Naive B cell (primary cell): Measurements from ENCODE around the gene ATXN7L2. TPM values are rescaled to one million over a fixed set of nuclear protein-coding genes. Genes with fewer than 3 reads are reported as not detected.

Source experiments
- ATAC-seq, 2 donors: fragments of 150-1000 bp; cut with Tn5 transposase; 2 replicates each; pipeline ENCODE4 v1.10.0; 2021; ENCODE audit warnings: low read depth in 2 of 2, mild to moderate bottlenecking in 2 of 2, moderate library complexity in 2 of 2
- DNase-seq: peaks from one replicate; pipeline ENCODE4 v3.0.0; 2022
- H3K27ac Mint-ChIP-seq, 6 donors: one replicate each; pipeline ENCODE4 v1.8.0; 2020 to 2022; ENCODE audit warnings: mild to moderate bottlenecking in 6 of 6, mixed read lengths in 6 of 6, moderate library complexity in 5 of 6, inconsistent platforms in 2 of 6
- H3K27me3 Mint-ChIP-seq, 3 donors: one replicate each; pipeline ENCODE4 v1.8.0; 2021 to 2022; ENCODE audit warnings: mixed read lengths in 3 of 3, mild to moderate bottlenecking in 1 of 3
- H3K36me3 Mint-ChIP-seq, 2 donors: one replicate each; pipeline ENCODE4 v1.8.0; 2020 to 2022; ENCODE audit warnings: mixed read lengths in 2 of 2, inconsistent platforms in 1 of 2, mild to moderate bottlenecking in 1 of 2
- H3K4me1 Mint-ChIP-seq, 3 donors: one replicate each; pipeline ENCODE4 v1.8.0; 2020 to 2022; ENCODE audit warnings: mixed read lengths in 3 of 3, inconsistent platforms in 1 of 3, mild to moderate bottlenecking in 1 of 3, moderate library complexity in 1 of 3
- H3K4me3 Mint-ChIP-seq, 8 donors: one replicate each; pipeline ENCODE4 v1.8.0; 2020 to 2022; ENCODE audit warnings: mild to moderate bottlenecking in 8 of 8, mixed read lengths in 8 of 8, moderate library complexity in 8 of 8, inconsistent platforms in 2 of 8
- H3K9me3 Mint-ChIP-seq, 7 donors: one replicate each; pipeline ENCODE4 v1.8.0; 2020 to 2022; ENCODE audit warnings: mixed read lengths in 7 of 7, mild to moderate bottlenecking in 5 of 7, inconsistent platforms in 2 of 7, moderate library complexity in 1 of 7
- polyA plus RNA-seq, 6 donors: library from polyadenylated mRNA; unstranded; fragments of 300-500 nt; fragmentation: Illumina TruSeq; gene quantifications; one replicate each; pipeline ENCODE4 v1.2.3, GENCODE V29; 2021; ENCODE audit warnings: low read depth in 6 of 6

Gene ATXN7L2
- polyA plus RNA-seq, 6 donors from 2014 or later: 3.0 to 9.2 (median 5.2) TPM

DNA sequence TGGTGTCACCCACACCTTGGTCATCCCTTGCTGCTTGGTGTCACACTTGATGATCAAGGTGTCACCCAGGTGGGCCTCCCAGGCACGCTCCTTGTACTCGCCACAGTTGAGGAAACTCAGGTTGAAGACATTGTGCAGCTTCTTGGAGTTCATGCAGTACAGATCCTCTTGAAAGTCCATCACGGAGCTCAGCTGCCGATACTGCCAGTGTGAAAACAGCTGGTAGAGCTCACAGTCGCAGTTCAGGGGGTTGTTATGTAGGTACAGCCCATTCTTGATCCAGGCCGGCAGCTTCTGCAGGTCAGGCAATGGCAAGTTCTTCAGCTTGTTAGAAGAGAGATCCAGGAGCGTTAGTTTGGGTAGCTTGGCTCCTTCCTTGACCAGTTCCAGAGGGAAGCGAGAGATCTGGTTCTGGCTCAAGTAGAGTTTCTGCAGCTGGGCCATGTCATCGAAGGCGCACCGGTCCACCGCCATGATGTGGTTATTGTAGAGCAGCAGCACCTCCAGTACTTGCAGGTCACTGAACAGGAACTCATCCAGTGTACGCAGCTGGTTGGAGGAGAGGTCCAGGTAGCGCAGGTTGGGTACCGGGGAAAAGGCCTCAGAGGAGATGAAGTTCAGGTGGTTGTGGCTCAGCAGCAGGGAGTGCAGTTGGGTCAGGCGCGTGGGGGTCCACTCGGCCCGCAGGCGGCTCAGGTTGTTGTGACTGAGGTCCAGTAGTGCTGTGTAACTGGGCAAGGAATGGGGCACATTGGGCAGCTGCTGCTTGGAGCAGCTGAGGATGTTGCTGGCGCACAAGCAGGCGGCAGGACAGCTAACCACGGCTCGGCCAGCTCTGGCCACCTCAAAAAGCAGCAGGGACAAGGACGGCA, 24.5 kb downstream of the ATXN7L2 start:
- ATAC-seq (no peak), DNase-seq (no peak)
- peak overlapping the region in 4 of 6 donors; percentile 50 to 94 (median 68) for H3K27ac Mint-ChIP-seq
- peak overlapping the region; percentile 70 to 91 (median 86) for H3K4me3 Mint-ChIP-seq
- H3K27me3 Mint-ChIP-seq: peaks cover 7 to 39% (median 28%) of the 10 kb centered on the region in 3 donors
- H3K36me3 Mint-ChIP-seq: no peaks in the 10 kb centered on the region
- no peaks in the 10 kb centered on the region for H3K9me3 Mint-ChIP-seq
- H3K4me1 Mint-ChIP-seq: peaks cover 19 to 25% (median 20%) of the 10 kb centered on the region in 3 donors

DNA sequence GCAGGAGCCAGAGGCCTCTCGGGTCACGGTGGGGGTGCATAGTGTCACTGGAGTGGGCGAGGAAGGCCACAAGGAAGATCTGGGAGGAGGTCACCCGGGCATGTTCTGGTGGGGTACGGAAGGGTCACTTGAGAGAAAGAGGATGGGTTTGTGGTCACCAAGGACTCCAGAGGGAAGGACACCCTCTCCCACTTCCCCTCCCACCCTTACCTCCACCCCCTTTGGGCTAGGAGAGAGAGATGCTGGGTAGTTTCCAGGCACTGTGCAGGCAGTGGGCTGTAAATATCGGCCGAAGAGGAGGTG, 25.1 kb downstream of the ATXN7L2 start:
- Mint-ChIP-seq H3K4me3 (peak overlapping the region; percentile 70 to 91 (median 86)), H3K9me3 (no peaks in the 10 kb centered on the region), H3K4me1 (peaks cover 17 to 25% (median 20%) of the 10 kb centered on the region in 3 donors), H3K27me3 (peaks cover 9 to 39% (median 28%) of the 10 kb centered on the region in 3 donors), H3K27ac (peak overlapping the region; percentile 47 to 94 (median 80)), H3K36me3 (no peaks in the 10 kb centered on the region)
- no peak for ATAC-seq
- DNase-seq: no peak

DNA sequence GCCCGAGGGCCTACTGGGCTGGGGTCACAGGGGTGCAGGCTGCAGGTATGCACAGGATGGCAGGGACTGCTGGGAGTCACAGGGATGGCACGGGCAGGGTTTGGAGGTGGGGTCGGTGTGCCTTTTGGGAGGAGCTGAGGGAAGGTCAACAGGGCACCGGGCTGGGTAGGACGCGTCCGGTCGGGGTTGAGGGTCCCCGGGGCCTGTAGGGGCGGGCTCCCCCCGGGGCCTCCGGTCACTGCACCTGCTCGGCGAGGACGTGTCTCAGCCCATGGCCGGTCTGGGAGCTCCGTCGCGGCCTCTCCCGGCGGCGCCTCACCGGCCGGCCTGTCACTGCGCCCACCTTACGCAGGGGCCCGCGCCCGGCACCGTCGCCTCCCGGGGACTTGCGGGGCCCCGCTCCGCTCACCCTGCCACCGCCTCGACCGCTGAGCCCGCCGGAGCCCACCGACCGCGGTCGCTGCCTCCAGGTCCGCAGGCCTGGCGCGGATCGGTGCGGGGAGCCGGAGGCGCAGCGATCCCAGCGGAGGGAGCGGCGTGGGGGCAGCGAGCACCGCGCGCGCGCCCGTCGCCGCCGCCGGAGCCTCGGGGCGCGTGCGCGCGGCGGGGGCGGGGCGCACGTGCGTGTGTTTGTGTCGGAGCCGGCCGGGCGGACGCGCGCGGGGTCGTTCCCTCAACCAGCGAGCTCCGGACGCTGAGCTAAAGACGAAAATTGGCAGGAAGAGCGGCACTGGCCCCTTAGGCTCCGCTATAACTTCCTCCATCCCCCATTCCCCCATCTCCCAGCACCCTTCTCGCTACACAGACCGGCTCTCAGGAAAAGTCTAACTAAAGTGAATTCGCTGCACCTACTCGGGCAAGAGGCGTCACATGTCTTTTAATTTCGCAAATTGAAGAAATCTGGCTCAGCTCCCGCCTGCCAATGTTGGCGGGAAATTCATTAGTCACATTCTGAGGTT, 25.8 kb downstream of the ATXN7L2 start, which contains the start of gene AMIGO1:
TSS of gene AMIGO1 (minus strand) at position 552 of the 959 bp plus-strand sequence. CDS start 815 bp downstream, outside the sequence.
- Mint-ChIP-seq H3K36me3 (no peaks in the 10 kb centered on the region), H3K27me3 (peaks cover 9 to 39% (median 28%) of the 10 kb centered on the region in 3 donors), H3K4me3 (peak within 1 kb of the TSS; percentile 87 to 97 (median 92)), H3K4me1 (peaks cover 17 to 25% (median 20%) of the 10 kb centered on the region in 3 donors), H3K9me3 (no peaks in the 10 kb centered on the region), H3K27ac (peak within 1 kb of the TSS; percentile 47 to 94 (median 80))
- DNase-seq: peak; percentile 58
- ATAC-seq: peak; percentile 71 to 83

DNA sequence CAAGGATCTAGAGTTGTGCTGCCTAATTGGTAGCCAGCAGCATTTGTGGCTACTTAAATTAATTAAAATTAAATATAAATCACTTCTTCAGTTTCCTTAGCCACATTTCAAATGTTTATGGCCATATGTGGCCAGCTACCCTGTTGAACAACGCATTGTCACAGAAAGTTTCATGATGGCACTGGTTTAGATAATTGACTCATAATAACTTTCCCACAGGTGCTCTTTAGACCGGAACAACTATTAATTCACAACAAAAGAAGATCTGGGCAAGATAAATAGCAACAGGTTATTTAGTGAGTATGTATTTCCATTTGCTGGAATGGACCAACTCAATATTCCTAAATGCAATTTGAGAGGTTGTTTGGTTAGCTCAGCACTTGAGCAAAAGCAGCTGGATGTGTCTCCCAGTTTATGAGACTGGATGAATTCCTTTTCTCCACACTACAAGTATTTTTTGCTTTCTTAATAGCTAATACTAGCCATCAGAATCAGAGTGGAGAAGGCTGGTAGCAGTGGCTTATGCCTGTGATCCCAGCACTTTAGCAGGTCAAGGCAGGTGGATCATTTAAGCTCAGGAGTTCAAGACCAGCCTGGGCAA, 29.5 kb downstream of the ATXN7L2 start:
- H3K27ac Mint-ChIP-seq: no peak overlapping the region
- H3K9me3 Mint-ChIP-seq: no peaks in the 10 kb centered on the region
- H3K4me1 Mint-ChIP-seq: peaks cover 17 to 18% (median 17%) of the 10 kb centered on the region in 3 donors
- no peaks in the 10 kb centered on the region for H3K36me3 Mint-ChIP-seq
- ATAC-seq (no peak), DNase-seq (no peak)
- H3K27me3 Mint-ChIP-seq: peaks cover 9 to 44% (median 25%) of the 10 kb centered on the region in 3 donors
- H3K4me3 Mint-ChIP-seq: no peak overlapping the region

DNA sequence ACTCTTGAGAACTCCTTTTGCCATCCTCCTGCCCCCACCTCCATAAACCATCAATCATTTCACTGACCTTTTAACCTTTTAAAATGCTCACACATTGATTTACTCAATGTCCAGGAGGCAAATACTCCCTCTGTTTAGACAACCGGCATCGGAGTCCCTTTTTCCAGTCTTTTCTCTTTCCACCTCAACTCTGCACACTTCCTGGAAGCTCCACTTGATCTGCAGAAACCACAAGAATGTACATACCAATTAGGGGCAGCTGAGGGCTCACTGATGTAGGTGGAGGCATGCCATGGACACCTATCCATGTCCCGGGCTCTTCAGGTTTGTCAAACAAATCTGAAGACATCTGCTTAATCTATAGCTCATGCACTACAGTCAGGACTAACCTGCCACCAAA, 31.1 kb downstream of the ATXN7L2 start:
- ATAC-seq: no peak
- Mint-ChIP-seq H3K4me3 (no peak overlapping the region), H3K27ac (peak overlapping the region in 1 of 6 donors; percentile 70)

DNA sequence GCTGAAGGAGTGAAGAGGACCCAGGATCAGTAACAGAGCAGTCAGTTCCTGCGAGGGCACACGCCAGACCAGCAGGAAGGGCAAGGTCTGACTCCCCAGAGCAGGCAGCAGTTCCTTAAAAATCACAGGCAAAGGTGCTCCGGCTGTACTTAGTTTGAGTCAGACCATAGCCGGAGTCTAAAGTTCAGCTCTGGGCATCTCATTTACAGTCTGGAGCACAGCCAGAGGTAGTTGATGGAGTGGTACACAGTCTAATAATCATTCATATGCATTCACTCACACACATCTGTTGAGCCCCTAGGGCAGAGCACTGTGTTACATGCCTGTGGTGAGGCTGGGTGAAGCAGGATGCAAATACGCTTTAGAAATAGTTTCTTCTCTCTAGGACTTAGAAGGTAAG, 33.2 kb downstream of the ATXN7L2 start:
- Mint-ChIP-seq H3K4me3 (no peak overlapping the region), H3K27me3 (peaks cover 9 to 22% (median 19%) of the 10 kb centered on the region in 3 donors), H3K36me3 (no peaks in the 10 kb centered on the region), H3K4me1 (no peaks in the 10 kb centered on the region), H3K9me3 (no peaks in the 10 kb centered on the region), H3K27ac (no peak overlapping the region)
- no peak for DNase-seq
- no peak for ATAC-seq

More for the DNA sequence above, 31.1 kb downstream of the ATXN7L2 start:
- H3K27me3 Mint-ChIP-seq: peaks cover 9 to 34% (median 20%) of the 10 kb centered on the region in 3 donors
- H3K4me1 Mint-ChIP-seq: peaks cover 6 to 7% (median 6%) of the 10 kb centered on the region in 3 donors
- no peak for DNase-seq
- H3K9me3 Mint-ChIP-seq: no peaks in the 10 kb centered on the region
- H3K36me3 Mint-ChIP-seq: no peaks in the 10 kb centered on the region

DNA sequence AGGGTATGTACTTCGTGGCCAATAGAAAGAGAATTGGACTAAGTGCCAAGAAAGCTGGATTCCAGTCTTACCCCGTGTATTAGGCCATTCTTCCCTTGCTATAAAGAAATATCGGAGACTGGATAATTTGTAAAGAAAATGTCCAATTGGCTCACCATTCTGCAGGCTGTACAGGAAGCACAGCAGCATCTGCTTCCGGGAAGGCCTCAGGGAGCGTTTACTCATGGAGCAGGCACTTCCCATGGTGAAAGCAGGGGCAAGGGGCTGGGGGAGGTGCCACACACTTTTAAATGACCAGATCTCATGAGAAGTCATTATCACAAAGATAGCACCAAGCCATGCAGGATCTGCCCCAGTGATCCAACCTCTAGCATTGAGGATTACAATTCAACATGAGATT, 33.6 kb downstream of the ATXN7L2 start:
- no peaks in the 10 kb centered on the region for H3K4me1 Mint-ChIP-seq
- DNase-seq (no peak), ATAC-seq (no peak)
- no peak overlapping the region for H3K27ac Mint-ChIP-seq
- H3K9me3 Mint-ChIP-seq: no peaks in the 10 kb centered on the region
- H3K4me3 Mint-ChIP-seq: no peak overlapping the region
- peaks cover 9 to 22% (median 19%) of the 10 kb centered on the region in 3 donors for H3K27me3 Mint-ChIP-seq
- H3K36me3 Mint-ChIP-seq: no peaks in the 10 kb centered on the region

DNA sequence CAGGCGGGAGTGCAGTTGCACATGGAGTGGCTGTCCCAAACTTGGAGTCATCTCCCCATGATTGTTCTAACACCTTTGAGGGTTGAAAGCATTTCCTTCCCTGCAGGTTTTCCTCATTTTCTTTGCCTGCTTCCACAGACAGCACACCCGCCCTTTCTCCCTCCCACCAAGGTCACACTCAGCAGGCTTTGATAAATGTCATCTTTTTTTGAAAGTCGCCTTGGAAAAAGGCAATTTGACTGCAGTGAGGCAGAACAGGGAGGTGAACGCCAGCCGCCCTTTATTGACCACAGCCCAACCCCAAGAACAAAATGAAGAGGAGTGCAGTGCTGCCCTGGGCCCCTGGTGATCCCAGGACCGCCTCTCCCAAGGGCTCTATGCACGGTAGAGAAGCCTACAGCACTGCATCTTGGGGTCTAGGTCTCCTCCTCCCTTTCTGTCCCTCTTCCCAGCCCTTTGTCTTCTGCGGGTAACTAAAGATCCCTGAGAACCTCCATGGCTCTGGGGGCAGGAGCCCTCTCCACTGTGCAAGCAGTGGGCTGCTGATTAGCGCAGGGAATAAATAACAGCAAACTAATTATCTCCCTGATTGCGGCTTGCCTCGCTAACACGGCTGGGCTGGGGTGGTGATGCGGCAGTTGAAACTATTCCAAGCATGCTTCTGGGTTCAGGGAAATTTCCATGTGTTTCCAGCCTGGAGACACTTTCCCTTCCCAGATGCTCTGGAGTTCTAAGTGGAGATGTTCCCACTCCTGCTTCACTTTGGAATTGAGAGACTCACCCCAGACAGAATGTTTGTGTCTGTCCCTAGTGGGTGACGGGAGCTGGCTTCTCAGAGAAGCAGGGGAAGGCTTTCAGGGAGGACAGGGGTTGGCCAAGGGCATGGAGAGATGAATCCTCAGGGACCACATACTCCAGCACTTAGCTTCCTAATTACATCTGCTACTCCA, 37.6 kb downstream of the ATXN7L2 start:
- H3K4me3 Mint-ChIP-seq: no peak overlapping the region
- peak overlapping the region in 1 of 6 donors; percentile 75 for H3K27ac Mint-ChIP-seq
- H3K27me3 Mint-ChIP-seq: peaks cover 8 to 34% (median 28%) of the 10 kb centered on the region in 3 donors
- no peaks in the 10 kb centered on the region for H3K9me3 Mint-ChIP-seq
- H3K4me1 Mint-ChIP-seq: no peaks in the 10 kb centered on the region
- no peaks in the 10 kb centered on the region for H3K36me3 Mint-ChIP-seq
- ATAC-seq (no peak), DNase-seq (no peak)

DNA sequence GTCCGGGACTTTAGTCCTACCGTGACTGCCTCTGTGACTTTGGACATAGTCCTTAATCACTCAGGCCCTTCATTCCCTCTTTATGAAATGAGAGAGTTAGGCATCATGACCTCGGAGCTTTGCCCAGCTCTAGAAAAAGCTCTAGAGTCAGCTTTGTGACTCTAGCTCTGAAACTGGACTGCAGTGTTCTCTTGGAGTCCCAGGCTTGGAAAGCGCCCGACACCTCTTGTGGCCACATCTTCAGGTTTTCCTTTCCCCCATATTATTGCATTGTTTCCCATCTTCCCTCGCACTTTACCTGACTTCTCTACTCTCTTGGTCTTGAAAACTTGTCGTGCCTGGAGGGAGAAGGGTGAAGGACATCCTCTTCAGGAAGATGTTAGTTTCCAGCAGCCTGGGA, 38.3 kb downstream of the ATXN7L2 start:
- ATAC-seq: no peak
- no peak for DNase-seq
- peaks cover 8 to 35% (median 28%) of the 10 kb centered on the region in 3 donors for H3K27me3 Mint-ChIP-seq
- no peak overlapping the region for H3K27ac Mint-ChIP-seq
- H3K4me1 Mint-ChIP-seq: no peaks in the 10 kb centered on the region
- no peaks in the 10 kb centered on the region for H3K36me3 Mint-ChIP-seq
- H3K9me3 Mint-ChIP-seq: no peaks in the 10 kb centered on the region
- no peak overlapping the region for H3K4me3 Mint-ChIP-seq

DNA sequence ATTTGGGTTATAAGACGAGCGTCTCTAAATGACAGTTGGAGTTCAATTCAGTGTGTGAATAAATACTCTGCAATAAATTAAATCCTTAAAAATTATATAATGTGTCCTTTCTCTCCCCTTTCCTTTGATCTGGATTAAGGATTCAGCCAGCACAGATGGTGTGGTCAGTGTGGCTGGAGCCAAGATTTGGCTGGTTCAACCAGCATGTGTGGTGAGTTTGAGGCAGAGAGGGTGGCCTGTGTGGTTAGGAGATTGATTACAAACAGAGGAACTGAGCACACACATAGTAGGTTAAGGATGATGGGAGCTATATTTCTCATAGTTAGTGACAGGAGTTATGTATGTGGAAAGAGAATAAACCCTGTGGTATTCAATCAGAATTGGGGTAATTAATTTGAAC, 40.0 kb downstream of the ATXN7L2 start:
- Mint-ChIP-seq H3K9me3 (no peaks in the 10 kb centered on the region), H3K4me3 (no peak overlapping the region), H3K36me3 (no peaks in the 10 kb centered on the region), H3K4me1 (no peaks in the 10 kb centered on the region), H3K27ac (no peak overlapping the region), H3K27me3 (peaks cover 8 to 39% (median 35%) of the 10 kb centered on the region in 3 donors)
- ATAC-seq: no peak
- no peak for DNase-seq

DNA sequence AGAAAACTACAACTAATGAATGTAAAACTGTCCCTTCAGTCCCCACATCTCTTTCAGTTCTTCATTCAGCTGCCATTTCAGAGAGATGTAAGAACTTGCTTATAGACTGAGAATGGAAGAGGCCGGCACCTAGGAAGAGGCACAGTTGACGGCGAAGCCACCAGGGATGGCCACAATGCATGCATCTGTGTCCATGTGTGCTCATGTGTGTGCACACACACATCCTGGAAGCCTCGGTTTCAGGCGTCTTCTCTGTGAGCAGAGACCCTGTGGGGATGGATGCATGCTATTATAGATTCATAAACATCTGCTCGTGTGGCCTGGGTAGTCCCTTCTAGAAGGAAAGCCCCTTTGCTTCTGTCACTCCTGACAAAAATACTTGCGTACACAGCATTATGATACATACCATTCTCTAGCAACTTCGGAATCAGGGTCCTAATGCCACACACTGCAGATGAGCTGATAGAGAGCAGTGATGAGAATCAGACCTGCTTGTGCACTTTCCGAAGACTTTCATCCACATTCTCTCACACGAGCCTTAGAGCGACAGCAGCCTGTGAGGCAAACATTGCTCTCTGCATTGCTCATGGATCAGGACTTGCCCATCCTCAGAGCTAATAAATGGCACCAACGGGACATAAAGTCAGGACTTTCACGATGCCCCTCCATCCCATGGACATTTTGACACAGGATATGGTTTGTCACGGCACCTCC, 43.5 kb downstream of the ATXN7L2 start:
- no peak overlapping the region for H3K27ac Mint-ChIP-seq
- no peak overlapping the region for H3K4me3 Mint-ChIP-seq
- peaks cover 0 to 9% (median 4%) of the 10 kb centered on the region in 3 donors for H3K4me1 Mint-ChIP-seq
- DNase-seq (no peak), ATAC-seq (peak; percentile 35 to 59)
- no peaks in the 10 kb centered on the region for H3K36me3 Mint-ChIP-seq
- peaks cover 4 to 33% (median 18%) of the 10 kb centered on the region in 3 donors for H3K27me3 Mint-ChIP-seq
- no peaks in the 10 kb centered on the region for H3K9me3 Mint-ChIP-seq
